NCI-H2107 (cell line): ENCODE measurements around the gene TMEM212.

Experiments
- DNase-seq: peaks from one replicate; lab custom pipeline; 2025; lab: John Stamatoyannopoulos, UW

TMEM212 gene

DNA sequence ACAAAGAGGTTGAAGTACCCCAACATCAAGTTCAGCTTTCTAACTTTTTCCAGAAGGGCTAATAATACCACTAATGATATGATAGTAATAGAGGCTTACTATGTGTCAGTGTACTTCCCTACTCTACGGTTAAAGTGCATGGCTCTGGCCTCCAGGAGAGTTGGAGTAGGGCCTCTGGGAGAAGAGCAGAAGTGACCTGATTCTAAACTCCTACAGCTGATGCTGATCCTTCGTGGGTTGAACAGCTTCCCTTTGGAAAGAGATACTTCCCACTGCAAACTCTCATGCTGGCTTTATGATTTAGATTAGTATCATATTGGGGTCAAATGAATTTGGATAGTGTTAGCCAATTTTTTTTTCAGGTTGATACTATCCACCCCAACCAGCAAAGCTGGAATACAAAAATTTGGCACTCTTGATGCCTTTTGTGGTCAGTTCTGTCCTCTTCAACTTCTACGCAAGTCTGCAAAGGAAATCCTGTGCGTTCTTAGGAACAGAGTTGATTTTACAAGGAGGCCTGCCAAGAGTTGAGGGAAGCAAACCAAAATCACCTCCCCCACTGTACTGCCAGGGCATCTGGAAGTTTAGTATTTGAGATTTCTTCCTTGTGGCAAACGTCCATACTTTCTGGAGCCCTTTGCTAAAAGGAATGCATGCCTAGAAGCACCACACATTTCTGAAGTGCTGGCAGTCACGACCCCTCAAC is 17.8 kb downstream of the TMEM212 start:
- no peak for DNase-seq

DNA sequence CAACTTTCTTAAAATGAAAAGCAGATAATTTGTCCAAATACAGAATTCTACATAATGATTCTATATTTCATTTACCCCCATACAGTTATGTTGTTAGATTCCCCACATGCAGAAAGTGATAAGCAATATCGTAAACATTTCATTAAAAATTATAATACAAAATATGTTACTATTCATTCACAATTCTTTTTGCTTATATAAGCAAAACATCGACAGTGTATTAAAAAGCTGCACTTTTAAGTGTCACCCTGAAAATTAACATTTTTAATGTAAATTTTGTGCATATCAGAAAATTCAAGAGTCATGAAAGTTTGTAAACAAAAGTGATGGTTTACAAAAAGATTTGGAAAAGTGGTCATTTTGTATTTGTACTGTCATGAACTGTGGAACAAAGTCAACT is 19.2 kb downstream of the TMEM212 start:
- DNase-seq: no peak

DNA sequence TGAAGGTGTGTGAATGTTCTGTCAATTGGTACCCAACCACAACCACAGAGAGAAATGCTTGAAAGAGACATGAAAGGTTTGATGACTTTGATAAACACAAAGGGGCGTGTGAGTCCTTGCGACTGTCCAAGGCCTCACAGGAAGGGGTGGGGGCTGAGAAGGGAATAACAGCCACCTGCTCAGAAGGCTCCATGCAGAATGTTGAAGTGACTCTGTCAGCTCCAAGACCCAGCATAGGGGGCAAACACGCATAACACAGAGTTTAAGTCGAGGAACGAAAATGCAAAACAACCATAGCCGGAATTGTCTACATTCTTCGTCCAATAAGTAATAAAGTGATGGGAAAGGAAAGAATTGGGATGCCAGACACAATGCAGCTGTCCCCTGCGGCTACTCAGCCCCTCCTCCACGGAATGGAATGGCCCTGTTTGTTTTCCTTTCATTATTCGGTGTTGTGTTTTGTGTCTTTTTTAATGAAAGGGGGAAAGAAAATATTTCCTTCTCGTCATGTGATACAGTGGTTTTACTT is 19.9 kb downstream of the TMEM212 start:
- DNase-seq: no peak

DNA sequence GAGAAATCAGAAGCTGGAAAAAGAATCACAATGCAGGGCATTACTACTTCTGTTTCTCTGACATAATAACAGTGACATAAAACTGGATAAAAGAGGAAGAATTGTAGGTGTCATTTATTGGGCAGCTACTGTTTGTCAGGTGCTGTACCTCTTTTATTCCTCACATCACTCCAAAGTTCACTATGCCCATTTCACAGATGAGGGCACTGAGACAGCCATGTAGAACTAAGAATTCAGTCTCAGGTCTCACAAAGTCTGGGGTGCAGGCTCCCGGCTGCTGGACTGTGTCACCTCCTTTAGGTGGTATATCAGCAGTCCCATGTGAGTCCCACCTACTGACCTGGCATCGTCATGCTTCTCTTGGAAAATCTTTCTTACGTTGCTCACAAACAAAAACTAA is 20.8 kb downstream of the TMEM212 start:
- no peak for DNase-seq

DNA sequence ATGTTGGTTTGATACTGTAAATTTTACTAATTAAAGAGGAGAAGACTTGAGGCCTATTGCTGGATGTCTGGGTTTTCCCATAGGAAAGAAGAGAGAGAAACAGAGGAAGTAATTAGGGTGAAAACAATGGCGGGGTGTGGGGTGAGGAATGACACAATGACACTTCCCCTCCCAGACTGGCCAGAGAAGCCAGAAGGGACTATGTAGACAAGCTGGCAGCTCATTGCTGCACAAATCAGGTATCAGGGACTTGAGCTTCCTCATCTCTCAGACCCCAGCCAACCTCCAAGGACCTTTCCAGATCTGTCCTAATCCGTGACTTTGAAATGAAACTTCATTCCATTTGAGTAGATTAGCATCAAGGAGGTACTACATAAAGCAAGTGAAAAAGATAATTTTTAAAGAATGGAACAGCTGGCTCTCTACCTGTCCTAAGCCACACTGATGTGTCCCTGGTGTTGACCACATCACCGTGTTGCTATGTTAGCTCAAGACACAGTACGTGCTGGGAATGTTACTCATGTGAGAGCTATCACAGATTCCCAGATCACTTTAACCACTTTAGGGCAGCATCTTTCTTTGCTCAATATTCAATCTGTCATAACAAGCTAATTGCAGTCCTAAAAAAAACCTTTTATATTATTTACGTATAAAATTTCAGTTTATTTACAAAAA is 22.2 kb downstream of the TMEM212 start:
- no peak for DNase-seq

DNA sequence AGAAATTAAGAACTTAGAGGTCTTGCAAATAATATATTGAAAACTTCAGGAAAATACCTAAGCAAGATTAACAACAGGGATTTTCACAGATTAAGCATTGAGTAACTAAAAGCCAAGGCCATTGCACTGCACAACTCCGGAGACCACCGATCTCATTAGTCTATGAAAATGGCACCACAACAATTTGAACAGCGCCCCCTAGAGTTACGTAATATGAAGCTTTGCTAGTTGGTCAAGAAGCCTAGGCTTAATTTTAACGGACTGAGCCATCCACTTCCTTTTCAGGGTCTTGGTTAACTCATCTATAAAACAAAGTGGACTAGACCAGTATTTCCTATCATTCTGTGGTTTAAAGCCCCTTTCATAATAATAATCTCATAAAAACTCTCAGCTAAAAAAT is 24.8 kb downstream of the TMEM212 start:
- no peak for DNase-seq

DNA sequence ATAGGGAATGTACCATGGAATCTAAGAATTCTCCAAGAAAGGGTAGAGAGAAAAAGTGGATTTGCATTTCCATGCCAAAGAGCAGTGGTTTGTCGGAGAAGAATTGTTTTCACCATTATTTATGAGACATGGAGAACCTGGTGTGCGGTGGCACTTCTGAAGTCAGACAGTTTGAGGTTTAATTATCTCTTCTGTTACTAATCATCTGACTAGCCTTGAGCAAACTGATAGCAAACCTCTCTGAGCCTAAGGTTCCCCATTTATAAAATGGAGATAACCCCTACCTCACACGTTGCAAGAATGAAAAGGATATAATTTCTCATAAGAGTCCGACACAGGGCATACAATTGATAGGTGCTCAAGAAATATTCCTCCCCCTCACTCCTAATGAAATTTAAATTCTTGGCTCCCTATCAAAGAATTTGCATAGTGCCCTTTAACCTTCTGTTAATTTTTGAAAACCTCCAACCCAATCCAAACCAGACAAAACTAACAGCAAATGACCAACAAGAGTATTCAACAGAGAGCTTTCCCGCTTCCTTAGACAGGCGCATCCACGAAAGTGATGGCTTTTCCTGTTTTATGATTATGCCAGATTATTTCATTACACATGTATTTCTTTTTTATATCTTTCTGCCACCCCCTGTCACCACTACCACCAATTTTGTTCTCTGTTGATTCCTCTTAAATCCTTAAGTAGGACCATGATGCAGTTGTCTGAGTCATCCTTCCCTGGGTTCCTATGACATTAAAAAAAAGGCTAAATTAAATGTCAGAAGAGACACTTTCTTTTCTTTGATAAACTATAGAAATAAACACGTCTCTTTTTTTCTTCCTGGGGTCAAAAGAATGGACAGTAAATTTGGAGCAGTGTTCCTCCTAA is 28.5 kb downstream of the TMEM212 start:
- no peak for DNase-seq

DNA sequence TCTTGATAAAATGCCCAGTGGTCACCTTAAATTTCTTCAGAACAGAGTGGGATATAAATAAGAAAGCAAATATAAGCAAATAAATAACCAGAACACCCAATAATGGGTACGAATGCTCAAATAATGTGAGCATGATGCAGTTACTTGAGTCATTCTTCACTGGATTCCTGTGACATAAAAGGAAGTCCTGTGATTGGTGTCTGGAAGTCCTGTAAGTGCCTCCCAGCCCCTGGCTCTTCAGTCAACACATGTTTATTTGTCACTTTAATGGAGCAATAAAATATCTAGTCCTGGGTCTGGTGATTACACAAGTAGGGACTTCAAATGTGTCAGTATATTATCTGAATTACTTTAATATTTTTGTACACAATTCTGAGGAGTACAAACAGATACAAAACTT is 30.4 kb downstream of the TMEM212 start:
- DNase-seq: no peak

DNA sequence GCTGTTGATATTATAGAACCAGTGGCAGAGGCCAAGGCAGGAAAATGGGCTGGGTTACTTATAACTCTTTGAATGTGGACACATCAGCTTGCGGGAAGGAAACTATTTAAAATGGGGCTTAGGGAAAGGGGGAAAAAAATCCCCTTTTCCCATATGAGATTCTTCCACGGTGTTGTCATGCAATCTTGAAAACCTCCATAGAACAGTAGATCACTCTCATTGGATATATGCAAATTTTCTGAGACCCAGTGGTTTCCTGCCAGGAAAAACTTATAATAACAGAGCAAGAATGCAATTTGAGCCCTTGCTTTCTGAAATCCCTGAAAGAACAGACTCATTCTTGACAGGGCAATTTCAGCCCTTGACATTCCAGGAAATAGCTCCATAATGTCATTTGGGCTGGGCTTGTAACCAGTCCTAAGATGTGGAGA is 31.1 kb downstream of the TMEM212 start:
- no peak for DNase-seq

DNA sequence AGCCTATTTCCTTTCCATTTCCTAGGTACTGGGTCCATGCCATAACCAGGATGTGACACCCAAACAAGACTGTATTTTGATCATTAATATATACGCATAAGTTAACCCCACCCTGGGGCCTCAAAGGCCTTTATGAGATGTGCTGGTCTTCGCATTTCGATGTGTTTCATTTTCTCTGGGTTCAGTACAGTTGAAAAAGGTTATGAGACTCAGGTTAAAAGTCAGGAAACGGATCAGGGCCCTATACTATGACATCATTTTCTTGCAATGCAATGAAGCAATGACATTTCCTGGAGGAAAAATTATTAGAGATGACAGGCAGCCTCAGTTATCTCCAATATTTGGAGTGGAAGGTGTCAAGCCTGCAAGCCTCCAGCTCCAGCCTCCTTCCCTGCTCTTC is 31.7 kb downstream of the TMEM212 start:
- DNase-seq: no peak

DNA sequence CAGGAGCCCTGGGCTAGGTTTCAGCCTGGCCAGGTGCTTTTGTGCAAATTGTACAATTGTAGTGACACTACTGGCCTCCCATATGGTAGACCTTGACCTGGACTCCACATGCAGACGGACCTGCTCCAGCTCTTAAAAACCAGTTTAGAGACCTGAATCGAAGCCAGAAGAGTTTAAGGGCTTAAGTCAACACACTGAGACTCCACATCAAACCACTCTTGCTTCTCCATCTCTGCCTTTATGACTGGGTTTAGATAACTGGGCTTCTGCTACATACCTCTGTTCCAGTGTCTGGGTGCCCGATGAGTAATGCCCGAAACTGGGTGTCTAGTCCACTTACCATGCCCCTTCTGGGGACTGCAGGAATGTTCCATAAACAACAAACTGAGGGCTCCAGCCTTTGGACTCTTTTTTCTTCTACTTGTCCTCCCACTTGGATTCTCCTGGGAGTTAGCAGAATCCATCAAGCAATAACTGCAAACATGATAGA is 32.8 kb downstream of the TMEM212 start:
- DNase-seq: no peak

DNA sequence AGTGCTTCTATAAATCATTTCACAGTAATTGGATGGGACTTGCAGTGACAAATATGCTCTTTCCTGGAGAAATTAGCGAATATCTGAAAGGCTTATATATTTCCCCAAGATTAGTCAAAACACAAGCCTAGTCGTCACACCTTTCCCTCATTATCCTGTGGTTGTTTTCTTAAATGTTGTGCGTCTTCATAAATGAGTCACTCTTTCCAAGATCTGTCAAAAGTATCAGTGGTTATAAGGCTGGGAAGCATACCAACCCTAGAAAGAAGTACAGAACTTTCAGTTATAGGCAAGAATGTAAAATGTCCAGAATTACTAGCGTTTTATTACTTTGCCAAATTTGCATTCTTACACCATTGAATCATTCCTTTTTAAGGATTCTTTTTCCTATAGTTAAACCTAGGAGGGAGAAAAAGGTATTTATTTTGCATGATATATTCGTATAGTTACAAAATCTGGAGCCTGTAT is 33.6 kb downstream of the TMEM212 start:
- DNase-seq: no peak

DNA sequence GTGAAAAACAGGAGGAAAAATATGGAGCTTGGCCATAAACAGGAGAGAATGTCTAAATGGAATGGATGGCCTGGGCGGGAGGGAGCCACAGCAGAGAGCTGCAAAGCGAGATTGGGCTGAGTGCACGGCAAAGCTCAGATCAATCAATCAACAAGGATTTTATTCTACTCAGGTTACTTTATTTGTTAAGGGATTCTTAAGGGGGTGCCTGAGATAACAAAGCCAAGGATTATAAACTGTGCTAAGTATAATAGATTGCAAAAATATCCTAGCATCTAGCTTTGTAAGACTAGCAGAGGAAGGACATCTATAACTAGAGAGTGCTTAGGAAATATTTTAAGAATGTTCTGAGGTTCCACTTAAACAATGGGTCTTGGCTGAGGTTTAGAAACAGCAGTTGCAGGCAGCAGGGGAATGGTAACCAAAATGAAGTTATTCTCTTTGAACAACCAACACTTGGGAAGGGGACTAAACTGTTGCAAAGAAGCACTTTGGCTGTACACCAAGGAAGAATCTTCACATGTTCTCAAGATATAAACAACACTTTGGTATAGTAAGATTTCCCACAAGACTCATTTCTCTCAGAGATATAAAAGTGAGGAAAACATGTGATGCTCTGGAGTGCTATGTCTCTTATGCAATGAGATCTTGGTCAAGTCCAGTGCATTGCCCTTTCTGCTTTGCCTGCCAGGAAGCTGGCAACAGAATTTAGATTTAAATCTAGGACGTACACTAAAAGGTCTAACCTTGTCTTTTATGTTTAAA is 35.5 kb downstream of the TMEM212 start:
- DNase-seq: no peak

DNA sequence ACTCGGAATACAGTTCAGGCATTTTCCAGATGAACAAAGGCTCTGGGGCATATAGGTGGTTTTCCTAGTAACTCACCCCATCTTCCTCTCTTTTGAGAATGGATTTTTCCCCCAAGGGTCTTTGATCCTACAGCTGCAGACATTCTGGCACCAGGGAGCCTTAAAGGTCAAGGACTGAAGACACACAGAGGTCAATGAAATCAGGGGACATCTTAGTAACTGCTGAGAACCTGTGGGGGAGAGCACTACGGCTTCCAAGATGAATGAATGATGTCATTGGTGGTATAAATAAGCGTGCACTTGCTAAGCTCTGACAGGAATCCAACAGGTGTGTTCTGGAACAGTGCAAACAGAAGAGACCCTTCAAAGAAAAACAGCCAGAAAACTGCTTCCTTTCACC is 36.3 kb downstream of the TMEM212 start:
- no peak for DNase-seq

DNA sequence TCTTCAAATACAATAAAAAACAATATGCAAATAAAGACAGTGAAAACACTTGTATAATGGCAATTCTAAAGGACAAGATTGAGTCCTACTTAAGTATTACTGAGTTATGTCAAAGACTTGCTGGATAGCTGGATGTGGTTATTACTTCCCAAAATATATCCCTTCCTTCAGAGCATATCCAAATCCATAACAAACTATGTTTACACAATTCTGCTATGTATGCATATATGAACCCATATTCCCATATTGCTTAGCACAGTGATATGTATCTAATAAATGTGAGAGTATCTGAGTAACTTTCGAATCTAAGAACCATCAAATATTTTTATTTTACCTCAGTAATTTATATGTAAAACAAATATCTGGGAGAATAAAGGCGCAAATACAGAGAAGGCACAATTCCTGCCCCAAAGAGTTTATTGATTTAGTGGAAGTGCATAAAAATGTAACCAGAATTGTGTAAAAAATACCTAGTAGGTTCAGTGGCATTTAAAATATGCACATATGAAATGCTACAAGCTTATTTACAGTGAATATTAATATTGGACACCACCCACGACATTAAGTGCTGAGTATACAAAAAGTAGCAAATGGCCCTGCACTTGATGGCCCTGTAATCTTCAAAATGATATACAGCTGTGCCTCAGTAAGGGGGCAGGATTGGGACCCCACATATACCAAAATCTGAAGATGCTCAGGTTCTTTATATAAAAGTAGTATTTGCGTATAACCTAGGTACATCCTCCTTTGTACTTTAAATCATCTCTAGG is 37.1 kb downstream of the TMEM212 start:
- DNase-seq: no peak

DNA sequence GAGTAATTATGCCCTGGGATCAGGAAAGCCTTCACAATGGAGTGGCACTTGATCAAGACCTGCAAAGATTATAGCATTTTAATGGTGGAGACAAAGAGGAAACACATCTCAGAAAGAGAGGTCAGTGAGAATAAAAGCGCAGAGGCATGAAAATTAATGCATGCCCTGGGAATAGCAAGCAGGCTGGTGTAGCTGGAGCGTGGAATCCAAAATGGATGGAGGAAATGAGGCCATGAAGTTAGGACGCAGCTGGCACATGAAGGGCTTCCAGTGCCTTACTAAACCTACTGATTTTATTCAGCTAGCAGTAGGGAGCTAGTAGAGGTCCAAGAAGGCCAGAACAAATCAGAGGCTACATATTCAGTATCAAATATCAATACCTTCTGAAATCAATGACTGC is 38.1 kb downstream of the TMEM212 start:
- no peak for DNase-seq

DNA sequence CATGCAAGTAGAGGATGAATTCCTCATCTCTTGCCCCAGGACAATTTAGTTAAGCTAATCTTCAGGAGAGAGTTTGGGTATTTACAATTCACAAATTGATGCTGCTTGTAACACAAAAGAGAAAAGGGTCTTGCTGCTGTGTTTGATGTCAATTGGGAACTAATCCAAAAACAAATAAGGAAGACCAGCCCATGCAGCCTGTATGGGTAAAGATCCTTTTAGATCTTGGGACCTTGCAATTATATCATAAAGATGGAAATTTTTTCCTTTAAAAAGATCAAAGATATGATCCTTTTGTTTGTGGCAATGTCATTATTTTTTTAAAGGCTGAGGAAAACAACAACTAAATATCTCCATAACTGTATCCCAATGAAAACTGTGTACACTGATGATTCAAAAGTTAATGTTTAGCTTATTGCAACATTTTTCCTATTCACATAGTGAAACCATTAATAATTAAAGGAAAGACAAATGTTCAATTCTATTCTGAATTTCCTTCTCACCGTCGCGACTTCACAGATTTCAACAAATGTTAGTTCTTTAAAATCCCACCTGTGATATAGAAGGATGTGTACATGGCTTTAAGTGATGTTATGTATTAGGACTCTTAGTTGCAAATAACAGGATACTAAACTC is 40.2 kb downstream of the TMEM212 start:
- DNase-seq: no peak

DNA sequence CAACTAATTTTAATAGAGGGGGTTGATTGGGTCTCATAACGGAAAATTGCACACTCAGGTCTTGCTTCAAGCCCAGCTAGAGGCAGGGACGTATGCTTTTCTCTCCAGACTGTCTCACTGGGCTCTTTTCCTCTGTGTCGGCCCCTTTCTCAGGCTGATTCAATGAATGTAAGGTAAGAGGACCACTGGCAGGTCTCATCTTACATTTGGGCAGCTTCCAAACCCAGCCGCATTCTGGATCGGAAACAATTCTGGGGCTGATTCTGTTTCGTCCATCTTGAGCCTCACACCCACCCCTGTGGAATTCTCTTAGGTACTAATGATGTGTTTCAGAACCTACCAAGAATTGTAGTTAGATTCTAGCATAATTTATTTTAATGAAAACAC is 40.7 kb downstream of the TMEM212 start:
- no peak for DNase-seq

DNA sequence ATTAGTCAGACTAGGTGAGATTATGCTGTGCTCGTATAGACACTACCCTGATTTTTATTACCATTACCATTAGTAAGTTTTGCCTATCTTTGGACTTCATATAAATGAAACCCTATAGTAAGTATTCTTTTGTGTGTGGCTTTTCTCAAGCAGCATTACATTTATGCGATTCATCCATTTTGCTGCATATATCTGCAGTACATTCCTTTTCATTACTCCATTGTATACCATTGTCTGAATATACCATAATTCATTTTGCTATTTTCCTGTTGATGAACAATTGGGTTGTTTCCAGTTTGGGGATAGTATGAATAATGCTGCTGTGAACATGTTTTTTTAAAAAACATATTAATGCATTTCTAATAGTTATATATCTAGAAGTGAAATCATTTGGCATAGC is 45.3 kb downstream of the TMEM212 start:
- no peak for DNase-seq

DNA sequence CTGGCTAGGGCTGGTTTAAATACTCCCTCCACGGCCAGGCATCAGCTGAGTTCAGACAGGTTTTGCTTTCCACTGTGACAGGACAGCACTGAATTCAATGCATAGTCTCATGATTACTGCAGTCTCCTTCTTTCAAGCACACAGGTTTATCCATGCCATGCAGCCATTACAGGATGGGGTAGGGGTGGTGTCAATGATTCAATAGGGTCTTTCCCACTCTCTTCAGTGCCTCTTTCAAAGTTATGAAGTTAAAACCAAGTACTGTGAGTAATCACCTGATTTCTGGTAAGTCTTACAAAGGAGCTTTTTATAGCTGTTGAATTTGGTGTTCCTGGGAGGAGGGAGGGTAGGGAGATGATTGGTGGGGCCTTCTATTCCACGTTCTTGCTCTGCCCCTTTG is 47.2 kb downstream of the TMEM212 start:
- no peak for DNase-seq
